NB4 (cell line): ENCODE data around the gene ZSCAN26.
A peak's percentile ranks its signal among the peaks of the same experiment; 100 is the strongest.

ENCODE experiments used
- DNase-seq: peaks from one replicate; pipeline ENCODE4 v3.0.0; 2010; ENCODE audit warnings: low read depth
- H3K4me3 ChIP-seq: one replicate; pipeline ENCODE4 v1.5.1; 2011; ENCODE audit warnings: mild to moderate bottlenecking, low read depth, low read length, moderate library complexity
- MAX ChIP-seq: IDR thresholded peaks from 2 replicates; pipeline ENCODE4 v1.6.1; 2011; ENCODE audit warnings: low read depth, low read length
- MYC ChIP-seq: IDR thresholded peaks from 2 replicates; pipeline ENCODE4 v1.6.1; 2011; ENCODE audit warnings: low read depth, low read length
- POLR2A ChIP-seq: IDR thresholded peaks from 2 replicates; pipeline ENCODE4 v1.6.1; 2011; ENCODE audit warnings: mild to moderate bottlenecking; ENCODE audit not compliant: insufficient read length; ENCODE audit errors: extremely low read depth
- TF ChIP-seq, protein P1 (sequence below): IDR thresholded peaks from one replicate; pipeline ENCODE4 v1.5.1; 2012; ENCODE audit warnings: low read depth, low read length

ZSCAN26 gene

DNA sequence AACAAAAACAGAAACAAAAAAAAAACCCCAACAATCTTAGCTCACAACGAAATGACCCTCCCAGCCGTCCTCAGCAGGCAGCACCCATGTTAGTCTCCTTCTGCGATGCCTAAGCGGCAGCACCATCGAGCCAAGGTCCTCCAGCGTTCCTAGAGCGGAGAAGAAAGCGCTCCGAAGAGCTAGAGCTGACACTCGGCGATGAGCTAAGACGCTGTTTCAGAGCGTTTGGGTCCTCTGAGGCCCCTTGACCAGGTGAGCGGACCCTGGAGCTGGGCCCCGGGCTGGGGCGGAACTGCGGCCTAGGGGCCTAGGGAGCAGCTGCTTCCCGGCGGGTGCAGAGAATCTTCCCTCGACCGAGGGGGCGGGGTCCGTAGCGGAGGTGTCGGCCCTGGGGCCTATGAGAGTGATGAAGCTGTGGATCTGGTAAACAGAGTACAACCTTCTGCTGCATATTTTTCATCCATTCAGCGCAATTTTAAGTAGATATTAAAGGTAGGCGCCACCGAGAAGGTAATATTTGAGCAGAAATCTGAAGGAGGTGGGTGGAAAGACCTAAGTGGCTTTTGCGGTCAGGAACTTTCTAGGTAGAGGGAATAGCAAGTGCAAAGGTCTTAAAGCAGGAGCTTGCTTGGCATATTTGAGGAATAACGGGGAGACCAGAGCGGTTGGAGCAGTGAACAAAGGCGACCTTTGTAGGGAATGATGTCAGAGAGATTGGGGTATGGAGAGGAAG lies at the start of gene ZSCAN26:
Gene ZSCAN26, plus strand, starts transcription at position 182 of the 733 bp plus-strand sequence. CDS start 4,777 bp downstream, outside the sequence.
- DNase-seq: peak; percentile 91
- H3K4me3 ChIP-seq: peak within 1 kb of the TSS; percentile 84
- TF ChIP-seq, protein P1, sequence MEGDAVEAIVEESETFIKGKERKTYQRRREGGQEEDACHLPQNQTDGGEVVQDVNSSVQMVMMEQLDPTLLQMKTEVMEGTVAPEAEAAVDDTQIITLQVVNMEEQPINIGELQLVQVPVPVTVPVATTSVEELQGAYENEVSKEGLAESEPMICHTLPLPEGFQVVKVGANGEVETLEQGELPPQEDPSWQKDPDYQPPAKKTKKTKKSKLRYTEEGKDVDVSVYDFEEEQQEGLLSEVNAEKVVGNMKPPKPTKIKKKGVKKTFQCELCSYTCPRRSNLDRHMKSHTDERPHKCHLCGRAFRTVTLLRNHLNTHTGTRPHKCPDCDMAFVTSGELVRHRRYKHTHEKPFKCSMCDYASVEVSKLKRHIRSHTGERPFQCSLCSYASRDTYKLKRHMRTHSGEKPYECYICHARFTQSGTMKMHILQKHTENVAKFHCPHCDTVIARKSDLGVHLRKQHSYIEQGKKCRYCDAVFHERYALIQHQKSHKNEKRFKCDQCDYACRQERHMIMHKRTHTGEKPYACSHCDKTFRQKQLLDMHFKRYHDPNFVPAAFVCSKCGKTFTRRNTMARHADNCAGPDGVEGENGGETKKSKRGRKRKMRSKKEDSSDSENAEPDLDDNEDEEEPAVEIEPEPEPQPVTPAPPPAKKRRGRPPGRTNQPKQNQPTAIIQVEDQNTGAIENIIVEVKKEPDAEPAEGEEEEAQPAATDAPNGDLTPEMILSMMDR: no peak
- peak; percentile 19; the same call in 1 of the 2 replicates for TF ChIP-seq MYC
- TF ChIP-seq MAX: peak; percentile 22; the same call in 1 of the 2 replicates
- TF ChIP-seq POLR2A: peak; percentile 48

DNA sequence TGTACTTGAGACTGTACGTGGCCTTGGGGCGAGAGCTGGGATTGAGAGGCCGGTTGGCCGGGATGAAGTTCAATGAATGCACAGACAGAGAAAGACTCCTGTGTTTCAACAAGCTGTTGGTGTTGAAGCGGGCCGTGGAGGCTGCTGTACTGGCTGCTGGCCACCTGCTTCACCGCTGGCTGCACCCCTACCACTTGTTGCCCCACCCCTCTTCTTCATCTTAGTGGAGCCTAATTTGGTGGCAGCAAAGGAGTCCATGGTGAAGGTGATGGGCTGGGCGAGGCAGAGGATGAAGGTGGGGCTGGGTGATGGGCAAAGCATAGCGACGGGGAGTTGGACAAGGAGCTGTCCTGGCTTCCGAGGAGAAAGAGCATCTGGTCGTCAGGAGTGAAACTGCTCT lies 49.1 kb upstream of the ZSCAN26 start:
- no peak for TF ChIP-seq MAX
- TF ChIP-seq MYC: no peak
- TF ChIP-seq POLR2A: no peak
- TF ChIP-seq, protein P1: no peak
- no peak for DNase-seq
- H3K4me3 ChIP-seq: peak overlapping the region; percentile 60

DNA sequence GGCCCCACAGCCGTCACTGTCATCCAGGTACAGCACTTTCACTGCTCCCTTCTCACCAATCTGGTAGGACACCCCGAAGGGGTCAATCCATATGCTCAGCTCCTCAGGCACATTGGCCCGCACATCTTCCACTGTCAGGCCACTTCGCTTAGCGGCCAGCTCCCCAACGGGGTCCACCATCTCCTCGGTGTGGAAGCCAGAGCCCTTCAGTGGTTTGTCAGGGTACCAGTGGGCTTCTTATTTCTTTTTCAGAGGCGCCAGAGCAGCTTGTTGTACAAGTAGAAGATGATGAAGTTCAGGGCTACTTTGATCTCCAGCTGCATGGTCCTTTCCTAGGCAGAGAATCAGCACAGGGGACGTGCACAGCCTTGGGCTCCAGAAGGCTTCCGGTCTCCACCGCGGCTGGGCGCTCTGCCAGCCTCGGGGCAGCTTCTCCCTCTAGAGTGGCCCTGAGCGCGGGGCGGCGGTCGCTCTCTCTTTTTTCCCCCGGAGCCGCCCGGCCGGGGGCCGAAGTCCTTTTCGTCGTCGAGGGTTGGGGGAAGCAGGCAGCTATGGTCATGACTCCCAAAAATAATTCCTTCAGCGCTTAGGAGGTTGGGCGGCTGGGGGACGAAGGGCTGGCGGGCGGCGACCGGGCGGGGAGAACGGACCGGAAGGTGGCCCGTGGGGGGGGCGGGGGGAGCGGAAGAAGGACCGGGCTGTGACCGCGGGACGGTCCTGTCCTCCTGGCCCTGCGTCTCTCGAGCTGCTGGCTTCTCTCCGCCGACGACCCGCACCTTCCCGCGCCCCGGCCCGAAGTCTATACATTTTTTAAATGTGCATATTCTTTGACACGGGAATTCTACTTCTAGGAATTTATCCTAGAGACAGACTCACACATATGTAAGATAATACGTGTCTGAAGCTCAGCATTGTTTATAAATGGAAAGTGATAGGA lies 48.4 kb upstream of the ZSCAN26 start:
- peak; percentile 13; the same call in 1 of the 2 replicates for TF ChIP-seq MYC
- TF ChIP-seq POLR2A: peak; percentile 62
- TF ChIP-seq MAX: peak; percentile 49; the same call in 1 of the 2 replicates
- TF ChIP-seq, protein P1: peak; percentile 15
- peak overlapping the region; percentile 60 for H3K4me3 ChIP-seq
- DNase-seq: peak; percentile 88

- peak; percentile 39 for DNase-seq
- TF ChIP-seq MYC (no peak), POLR2A (no peak), MAX (no peak)
- TF ChIP-seq, protein P1: no peak
Observed at GRCh38 chr6:28220257-28221133, 46.4 kb upstream of the ZSCAN26 start.

More at GRCh38 chr6:28220257-28221133, 46.4 kb upstream of the ZSCAN26 start:
- H3K4me3 ChIP-seq: no peak overlapping the region
